NCI-H345 (cell line): ENCODE results near the gene EFNA3.

ENCODE experiments used
- DNase-seq: peaks from one replicate; lab custom pipeline; 2025; lab: John Stamatoyannopoulos, UW

Gene EFNA3

GRCh38 chr1:155066777-155067176 lies 11.9 kb upstream of the EFNA3 start:
- DNase-seq, result no peak

GRCh38 chr1:155068599-155068998 lies 10.0 kb upstream of the EFNA3 start:
- no peak for DNase-seq

GRCh38 chr1:155069551-155070157 lies 9.0 kb upstream of the EFNA3 start:
- peak; percentile 84 for DNase-seq

- peak; percentile 88 for DNase-seq
Measured at GRCh38 chr1:155070158-155070621, 8.4 kb upstream of the EFNA3 start.

- peak; percentile 93 for DNase-seq
Measured at GRCh38 chr1:155070721-155071569, 7.7 kb upstream of the EFNA3 start.

- no peak for DNase-seq
Measured at GRCh38 chr1:155071701-155072100, 6.9 kb upstream of the EFNA3 start.

- no peak for DNase-seq
Measured at GRCh38 chr1:155072531-155073289, 5.9 kb upstream of the EFNA3 start.

- DNase-seq, result no peak
Measured at GRCh38 chr1:155073377-155074242, 5.0 kb upstream of the EFNA3 start.

- no peak for DNase-seq
Measured at GRCh38 chr1:155075535-155075934, 3.1 kb upstream of the EFNA3 start.

GRCh38 chr1:155076371-155076770 lies 2.3 kb upstream of the EFNA3 start:
- DNase-seq, result no peak

GRCh38 chr1:155077346-155077745 lies 1.3 kb upstream of the EFNA3 start:
- no peak for DNase-seq

- peak; percentile 39 for DNase-seq
Measured at GRCh38 chr1:155077758-155078445, 735 bp upstream of the EFNA3 start.

- DNase-seq, result no peak
Measured at GRCh38 chr1:155079210-155079486, 511 bp downstream of the EFNA3 start.

- DNase-seq, result peak; percentile 54
Measured at GRCh38 chr1:155079487-155080311, 1.1 kb downstream of the EFNA3 start.

- DNase-seq, result peak; percentile 98
Measured at GRCh38 chr1:155080312-155081228, 1.9 kb downstream of the EFNA3 start.

GRCh38 chr1:155081472-155082300 lies 3.0 kb downstream of the EFNA3 start:
- DNase-seq, result no peak

GRCh38 chr1:155082301-155083051 lies 3.8 kb downstream of the EFNA3 start:
- no peak for DNase-seq
